GM11168 (cell line): ENCODE measurements around the gene VPS51.

ENCODE experiments used
- in situ Hi-C: fragments of 300-500 bp; cut with MboI; formaldehyde crosslinking; loops from one replicate; pipeline ENCODE4 v1.12.0; 2022; ENCODE audit warnings: low sequenced_read_pairs; ENCODE audit not compliant: unreplicated experiment

The VPS51 gene

DNA sequence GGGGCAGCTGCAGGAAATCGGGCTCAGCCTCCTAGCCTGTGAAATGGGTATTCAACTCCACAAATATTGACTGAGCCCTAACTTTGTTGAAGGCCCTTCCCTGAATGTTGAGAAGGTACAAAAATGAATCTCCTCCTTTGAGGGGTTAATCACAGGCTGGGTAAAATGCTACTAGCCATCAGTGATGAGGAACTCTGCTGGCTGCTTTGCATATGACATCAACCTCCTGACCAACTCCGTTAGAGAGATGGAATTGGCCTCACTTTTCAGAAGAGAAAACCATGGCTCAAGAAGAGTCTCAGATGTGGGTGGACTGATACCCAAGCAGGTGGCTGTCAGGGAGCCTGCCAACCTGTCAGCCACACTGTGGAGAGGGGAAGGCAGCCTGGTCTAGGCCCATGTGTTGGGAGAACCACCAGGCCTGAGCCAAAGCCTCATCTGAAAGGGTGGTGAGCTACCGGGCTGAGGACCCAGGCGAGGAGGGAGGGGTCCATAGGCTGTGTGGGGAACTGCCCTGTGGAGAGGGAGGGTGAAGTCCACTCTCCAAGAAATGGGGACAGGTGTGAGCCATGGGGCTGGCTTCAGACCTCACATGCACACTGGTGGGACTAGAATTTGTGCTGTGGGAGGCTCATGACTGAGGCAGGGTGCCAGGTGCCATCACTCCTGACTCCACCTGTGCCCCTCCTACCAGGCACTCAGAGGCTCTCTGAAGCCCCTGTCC is 23.9 kb upstream of the VPS51 start:
- in situ Hi-C loops = no loop called here

- in situ Hi-C loops = no loop called here
Observed at GRCh38 chr11:65072631-65072966, 23.4 kb upstream of the VPS51 start.

GRCh38 chr11:65077451-65077850 is 18.6 kb upstream of the VPS51 start:
- in situ Hi-C loops = no loop called here

GRCh38 chr11:65078151-65078550 is 17.9 kb upstream of the VPS51 start:
- in situ Hi-C loops = no loop called here

- in situ Hi-C loops = no loop called here
Observed at GRCh38 chr11:65078786-65079342, 17.1 kb upstream of the VPS51 start.

- in situ Hi-C loops = no loop called here
Observed at GRCh38 chr11:65083134-65083833, 12.7 kb upstream of the VPS51 start.

DNA sequence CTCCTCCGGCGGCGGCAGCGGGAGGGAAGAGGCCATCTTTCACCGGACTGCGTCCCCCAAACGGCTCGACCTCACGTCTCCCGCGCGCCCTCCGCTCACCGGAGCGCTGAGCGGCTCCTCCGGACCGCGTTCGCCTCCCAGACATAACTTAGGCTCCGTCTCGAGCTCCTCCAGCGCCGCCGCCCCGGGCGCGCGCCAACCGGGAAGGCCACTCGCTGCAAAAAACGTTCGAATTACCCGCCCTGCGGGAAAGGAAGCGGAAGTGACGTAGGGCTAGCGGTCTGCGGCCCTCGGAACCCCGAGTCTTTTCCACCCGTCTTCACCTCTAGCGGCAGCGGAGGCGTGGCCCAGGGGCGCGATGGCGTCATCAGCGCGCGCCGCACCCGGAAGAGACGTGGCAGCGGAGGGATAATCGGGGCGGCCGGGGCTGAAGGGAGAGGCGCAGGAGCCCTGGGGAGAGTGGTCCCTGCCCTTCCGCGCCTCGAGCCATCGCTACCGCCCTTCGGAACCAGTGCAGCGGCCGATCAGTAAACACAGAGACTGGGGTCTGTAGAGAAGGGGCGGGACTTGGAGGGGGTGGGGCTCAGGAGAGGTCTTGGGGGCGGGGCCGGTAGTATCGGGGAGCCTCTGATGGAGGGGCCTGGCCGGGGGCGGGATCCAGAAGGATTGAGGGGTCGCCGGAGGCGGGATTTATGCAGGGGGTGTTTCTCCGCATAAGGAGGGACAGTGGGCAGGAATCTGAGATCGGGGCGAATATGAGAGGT is 12.0 kb upstream of the VPS51 start, which contains the start of the genes CDCA5 and ZFPL1:
Gene CDCA5, minus strand, starts transcription at position 207 of the 764 bp plus-strand sequence. Its CDS starts 62 bp downstream, at position 145.
Gene ZFPL1, plus strand, starts transcription at position 389 of the 764 bp plus-strand sequence. CDS start 477 bp downstream, outside the sequence.
- in situ Hi-C loops = no loop called here

- in situ Hi-C loops = no loop called here
Observed at GRCh38 chr11:65084598-65085375, 11.2 kb upstream of the VPS51 start.

GRCh38 chr11:65085446-65085845 is 10.6 kb upstream of the VPS51 start:
- in situ Hi-C loops = no loop called here

DNA sequence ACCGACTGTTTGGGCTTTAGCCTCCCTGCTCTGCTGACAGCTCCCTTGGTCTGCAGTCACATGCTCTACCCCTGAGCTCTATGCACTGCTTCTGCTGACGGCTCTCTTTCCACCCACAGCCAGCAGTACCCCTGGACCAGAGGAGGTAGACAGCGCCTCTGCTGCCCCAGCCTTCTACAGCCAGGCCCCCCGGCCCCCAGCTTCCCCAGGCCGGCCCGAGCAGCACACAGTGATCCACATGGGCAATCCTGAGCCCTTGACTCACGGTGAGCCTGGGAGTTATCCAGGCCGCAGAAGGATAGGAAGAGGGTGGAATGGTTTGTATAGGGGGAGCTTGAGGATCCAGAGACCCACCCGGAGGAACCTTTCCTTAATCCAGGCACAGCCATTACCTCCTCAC is 9.2 kb upstream of the VPS51 start:
- in situ Hi-C loops = no loop called here

GRCh38 chr11:65087216-65087615 is 8.8 kb upstream of the VPS51 start:
- in situ Hi-C loops = no loop called here

DNA sequence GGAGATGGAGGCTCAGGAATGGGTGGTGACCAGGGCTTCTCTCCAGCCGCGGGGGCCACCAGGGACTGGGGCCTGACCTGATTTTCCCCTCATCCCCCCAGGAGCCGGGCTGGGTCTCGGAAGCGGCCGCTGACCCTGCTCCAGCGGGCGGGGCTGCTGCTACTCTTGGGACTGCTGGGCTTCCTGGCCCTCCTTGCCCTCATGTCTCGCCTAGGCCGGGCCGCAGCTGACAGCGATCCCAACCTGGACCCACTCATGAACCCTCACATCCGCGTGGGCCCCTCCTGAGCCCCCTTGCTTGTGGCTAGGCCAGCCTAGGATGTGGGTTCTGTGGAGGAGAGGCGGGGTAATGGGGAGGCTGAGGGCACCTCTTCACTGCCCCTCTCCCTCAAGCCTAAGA is 8.2 kb upstream of the VPS51 start:
- in situ Hi-C loops = no loop called here

DNA sequence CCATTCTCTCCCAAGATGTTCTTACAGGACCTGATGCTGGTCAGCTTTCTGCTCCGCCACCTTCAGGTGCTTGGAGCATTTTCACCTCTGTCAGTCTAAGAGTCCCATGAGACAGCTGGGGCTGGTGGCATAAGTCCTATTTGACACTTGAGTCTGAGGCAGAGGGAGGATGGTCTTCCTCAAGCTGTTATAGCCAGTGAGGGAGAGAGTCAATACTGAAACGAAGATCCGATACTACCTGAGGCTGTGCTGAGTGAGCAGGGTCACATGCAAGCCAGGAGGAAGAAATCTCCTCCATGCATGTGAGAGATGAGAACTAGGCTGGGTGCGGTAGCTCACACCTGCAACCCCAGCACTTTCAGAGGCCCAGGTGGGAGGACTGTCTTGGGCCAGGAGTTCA is 6.4 kb upstream of the VPS51 start:
- in situ Hi-C loops = no loop called here

DNA sequence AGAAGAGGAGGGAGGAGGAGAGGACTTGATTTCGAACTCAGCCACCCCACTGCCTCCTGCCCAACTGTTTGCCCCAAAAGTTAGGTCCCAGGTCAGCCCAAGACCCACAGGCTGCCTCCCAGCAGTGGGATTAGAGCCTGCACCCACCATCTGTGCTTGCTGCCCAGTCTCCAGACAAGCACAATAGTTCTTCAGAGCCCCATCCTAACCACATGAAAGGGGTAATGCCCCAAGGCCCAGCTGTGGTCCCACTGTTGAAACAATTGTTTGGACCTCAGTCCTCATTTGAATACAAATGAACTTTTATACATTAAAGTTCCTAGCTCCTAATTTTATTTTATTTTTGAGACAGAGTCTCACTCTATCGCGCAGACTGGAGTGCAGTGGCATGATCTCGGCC is 5.4 kb upstream of the VPS51 start:
- in situ Hi-C loops = no loop called here

- in situ Hi-C loops = no loop called here
Observed at GRCh38 chr11:65095427-65095826, 587 bp upstream of the VPS51 start.

DNA sequence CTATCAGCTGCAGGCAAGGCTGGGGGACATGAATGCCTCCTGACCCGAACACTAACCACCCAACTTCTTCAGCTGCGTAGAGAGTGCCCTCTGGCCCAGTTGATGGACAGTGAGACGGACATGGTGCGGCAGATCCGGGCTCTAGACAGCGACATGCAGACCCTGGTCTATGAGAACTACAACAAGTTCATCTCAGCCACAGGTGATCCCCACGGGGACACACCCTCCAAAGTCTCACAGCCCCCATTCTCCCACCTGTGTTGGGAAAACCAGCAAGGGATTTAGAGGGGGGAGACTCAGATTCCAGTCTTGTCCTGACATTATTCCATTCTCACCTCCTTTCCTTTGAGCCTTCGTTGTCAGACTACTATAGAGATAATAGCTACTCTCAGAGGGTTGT is 912 bp downstream of the VPS51 start:
- in situ Hi-C loops = no loop called here

DNA sequence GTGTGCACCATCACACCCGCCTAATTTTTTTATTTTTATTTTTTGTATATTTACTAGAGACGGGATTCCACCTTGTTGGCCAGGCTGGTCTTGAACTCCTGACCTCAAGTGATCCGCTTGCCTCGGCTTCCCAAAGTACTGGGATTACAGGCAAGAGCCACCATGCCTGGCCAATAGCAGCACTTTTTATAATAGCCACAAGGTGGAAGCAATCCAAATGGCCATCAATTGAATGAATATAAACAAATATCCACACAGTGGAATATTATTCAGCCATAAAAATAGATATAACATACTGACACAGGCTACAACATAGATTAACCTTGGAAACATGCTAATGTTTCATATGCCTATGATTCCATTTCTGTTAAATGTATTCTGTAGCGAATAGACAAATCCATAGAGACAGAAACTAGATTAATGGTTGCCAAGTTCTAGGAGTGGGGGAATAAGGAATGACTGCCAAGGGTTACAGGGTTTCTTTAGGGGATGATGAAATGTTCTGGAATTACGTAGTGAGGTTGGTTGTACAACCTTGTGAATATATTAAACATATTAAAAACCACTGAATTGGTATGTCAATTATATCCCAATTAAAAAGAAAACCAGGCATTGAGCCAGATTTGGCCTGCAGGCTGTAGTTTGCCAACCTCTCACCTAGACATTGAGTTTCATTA is 4.8 kb downstream of the VPS51 start:
- in situ Hi-C loops = no loop called here

GRCh38 chr11:65102142-65103095 is 6.4 kb downstream of the VPS51 start:
- in situ Hi-C loops = no loop called here
